ENCODE measurements around the gene KLHDC10. TPM values are rescaled to one million over a fixed set of nuclear protein-coding genes. Genes with fewer than 3 reads are reported as not detected.
A peak's percentile ranks its signal among the peaks of the same experiment; 100 is the strongest.

KLHDC10 gene
- total RNA-seq, 1 donor from 2014 or later: 26.6 TPM

DNA sequence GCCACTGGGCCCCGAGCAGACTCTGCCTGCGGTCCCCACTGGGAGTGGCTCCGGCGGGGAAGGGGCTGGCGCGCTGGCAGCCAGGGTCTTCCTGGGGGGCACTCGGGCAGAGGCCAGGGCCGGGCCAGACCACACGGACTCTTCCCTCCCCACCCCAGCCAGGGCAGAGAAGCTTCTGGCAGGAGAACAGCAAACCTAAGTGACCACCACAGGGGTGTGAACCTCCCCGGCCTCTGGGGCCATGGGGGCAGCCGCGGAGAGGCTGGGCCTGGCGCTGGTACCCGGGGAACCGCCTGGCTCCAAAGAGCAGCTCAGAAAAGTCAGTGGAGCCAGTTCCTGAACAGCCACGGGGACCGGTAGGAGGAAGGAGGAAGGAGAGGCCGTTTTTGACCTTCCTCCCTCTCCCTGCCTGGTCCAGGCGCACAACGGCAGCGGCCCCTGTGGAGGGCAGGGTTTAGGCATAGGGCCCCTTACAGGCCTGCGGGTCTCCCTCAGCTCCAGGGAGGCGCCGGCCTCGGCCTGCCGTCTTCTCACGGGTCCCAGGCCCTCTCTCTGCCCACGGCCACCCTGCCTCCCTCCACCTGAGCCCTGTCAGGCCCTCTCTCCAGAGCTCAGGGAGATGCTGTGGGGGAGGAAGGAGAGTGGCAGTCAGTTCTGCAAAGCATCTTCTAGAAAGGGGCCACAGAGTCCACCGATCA is 83.0 kb downstream of the KLHDC10 start:
- peaks cover 5% of the 10 kb centered on the region for H3K27me3 Mint-ChIP-seq (ENCODE audit: insufficient read depth, low read depth)
- H3K27ac Mint-ChIP-seq: peak overlapping the region; percentile 57
- Histone ChIP-seq H3K9ac (no peak overlapping the region), H3K4me1 (no peaks in the 10 kb centered on the region), H3K27ac (no peak overlapping the region), H3K9me3 (ENCODE audit: low read depth) (no peaks in the 10 kb centered on the region), H3K27me3 (no peaks in the 10 kb centered on the region), H3K4me2 (no peak overlapping the region), H3K79me2 (ENCODE audit: low read depth) (no peaks in the 10 kb centered on the region), H2AFZ (replicated peaks) (no peak overlapping the region), H3K36me3 (no peaks in the 10 kb centered on the region), H4K20me1 (ENCODE audit: low read depth) (no peaks in the 10 kb centered on the region), H3K4me3 (no peak overlapping the region), H3F3A (ENCODE audit: low read depth) (no peaks in the 10 kb centered on the region)
- H3K9me3 Mint-ChIP-seq: peaks cover 14% of the 10 kb centered on the region
- DNase-seq (ENCODE audit: low spot score): no peak
- TF ChIP-seq EZH2 (IDR thresholded peaks at IDR 0.05): no peak
- TF ChIP-seq EZH2phosphoT487 (IDR thresholded peaks at IDR 0.05): no peak
- TF ChIP-seq, protein P1, sequence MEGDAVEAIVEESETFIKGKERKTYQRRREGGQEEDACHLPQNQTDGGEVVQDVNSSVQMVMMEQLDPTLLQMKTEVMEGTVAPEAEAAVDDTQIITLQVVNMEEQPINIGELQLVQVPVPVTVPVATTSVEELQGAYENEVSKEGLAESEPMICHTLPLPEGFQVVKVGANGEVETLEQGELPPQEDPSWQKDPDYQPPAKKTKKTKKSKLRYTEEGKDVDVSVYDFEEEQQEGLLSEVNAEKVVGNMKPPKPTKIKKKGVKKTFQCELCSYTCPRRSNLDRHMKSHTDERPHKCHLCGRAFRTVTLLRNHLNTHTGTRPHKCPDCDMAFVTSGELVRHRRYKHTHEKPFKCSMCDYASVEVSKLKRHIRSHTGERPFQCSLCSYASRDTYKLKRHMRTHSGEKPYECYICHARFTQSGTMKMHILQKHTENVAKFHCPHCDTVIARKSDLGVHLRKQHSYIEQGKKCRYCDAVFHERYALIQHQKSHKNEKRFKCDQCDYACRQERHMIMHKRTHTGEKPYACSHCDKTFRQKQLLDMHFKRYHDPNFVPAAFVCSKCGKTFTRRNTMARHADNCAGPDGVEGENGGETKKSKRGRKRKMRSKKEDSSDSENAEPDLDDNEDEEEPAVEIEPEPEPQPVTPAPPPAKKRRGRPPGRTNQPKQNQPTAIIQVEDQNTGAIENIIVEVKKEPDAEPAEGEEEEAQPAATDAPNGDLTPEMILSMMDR (IDR thresholded peaks at IDR 0.05): no peak
- H3K4me1 Mint-ChIP-seq: peaks cover 6% of the 10 kb centered on the region
- no peak overlapping the region for H3K4me3 Mint-ChIP-seq
- H3K36me3 Mint-ChIP-seq: peaks cover 20% of the 10 kb centered on the region

DNA sequence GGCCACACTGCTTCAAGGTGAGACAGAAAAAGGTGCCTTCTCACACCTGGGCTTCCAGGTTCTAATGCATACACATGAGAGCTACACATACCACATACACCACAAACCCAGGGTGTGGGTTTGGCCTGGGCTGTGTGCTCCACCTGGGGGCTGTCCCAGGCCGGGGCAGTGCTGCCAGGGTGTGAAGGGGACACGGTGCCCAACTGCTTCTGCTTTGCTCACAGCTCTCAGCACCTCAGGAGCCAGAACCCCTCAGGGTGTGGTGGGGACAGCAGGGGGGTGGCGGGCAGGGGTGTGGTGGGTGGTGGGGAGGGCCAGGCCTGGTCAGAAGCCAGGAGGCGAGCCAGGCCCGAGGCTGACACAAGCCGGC is 83.8 kb downstream of the KLHDC10 start:
- H3K4me3 Mint-ChIP-seq: no peak overlapping the region
- H3K4me1 ChIP-seq: no peaks in the 10 kb centered on the region
- peaks cover 3% of the 10 kb centered on the region for H3K27me3 Mint-ChIP-seq (ENCODE audit: insufficient read depth, low read depth)
- no peak overlapping the region for H3K27ac ChIP-seq
- H3K36me3 ChIP-seq: no peaks in the 10 kb centered on the region
- no peak overlapping the region for H3K4me3 ChIP-seq
- peak overlapping the region; percentile 57 for H3K27ac Mint-ChIP-seq
- no peak for DNase-seq (ENCODE audit: low spot score)
- H3K4me2 ChIP-seq: no peak overlapping the region
- H3F3A ChIP-seq (ENCODE audit: low read depth): no peaks in the 10 kb centered on the region
- H3K9ac ChIP-seq: no peak overlapping the region
- peaks cover 14% of the 10 kb centered on the region for H3K9me3 Mint-ChIP-seq
- H4K20me1 ChIP-seq (ENCODE audit: low read depth): no peaks in the 10 kb centered on the region
- TF ChIP-seq, protein P1 (IDR thresholded peaks at IDR 0.05): no peak
- no peak overlapping the region for H2AFZ ChIP-seq (replicated peaks)
- H3K9me3 ChIP-seq (ENCODE audit: low read depth): no peaks in the 10 kb centered on the region
- no peaks in the 10 kb centered on the region for H3K79me2 ChIP-seq (ENCODE audit: low read depth)
- peaks cover 6% of the 10 kb centered on the region for H3K4me1 Mint-ChIP-seq
- H3K27me3 ChIP-seq: no peaks in the 10 kb centered on the region
- peaks cover 26% of the 10 kb centered on the region for H3K36me3 Mint-ChIP-seq

DNA sequence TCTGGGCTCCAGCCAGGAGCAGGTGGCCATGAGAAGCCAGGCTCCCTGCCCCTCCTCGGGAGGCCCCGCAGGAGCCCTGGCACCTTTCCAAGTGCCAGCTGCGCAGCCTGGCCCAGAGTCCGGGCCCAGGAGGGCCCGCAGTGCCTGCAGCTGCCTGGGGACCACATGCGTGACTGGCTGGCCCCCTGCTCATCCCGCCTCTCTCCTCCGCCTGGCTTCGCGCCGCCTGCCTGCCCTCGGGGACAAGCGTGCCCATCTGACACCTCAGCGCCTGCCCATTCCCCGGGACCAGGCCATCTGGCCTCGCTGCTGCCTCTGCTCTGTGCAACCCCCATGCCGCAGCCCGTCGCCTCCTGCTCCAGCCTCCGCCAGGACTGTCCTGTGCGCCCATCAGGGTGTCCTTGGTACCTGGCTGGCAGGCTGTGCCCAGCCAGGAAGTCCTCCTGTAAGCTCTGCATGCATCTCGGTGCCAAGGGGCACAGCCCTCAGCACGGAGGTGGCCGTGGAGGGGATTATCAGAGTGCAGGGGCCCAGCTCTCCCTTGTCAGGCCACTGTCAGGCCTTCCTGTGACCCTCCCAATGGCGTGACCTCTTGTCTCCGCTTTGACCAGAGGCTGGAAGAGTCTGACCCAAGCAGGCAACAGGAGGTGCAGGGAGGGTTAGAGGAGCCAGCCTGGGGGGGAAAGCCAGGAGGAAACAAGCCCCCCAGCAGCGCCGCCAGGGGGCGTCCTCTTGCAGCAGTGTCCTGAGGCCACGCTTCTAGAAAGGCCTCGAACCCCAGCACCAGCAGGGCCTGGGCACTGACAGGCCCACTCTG is 84.4 kb downstream of the KLHDC10 start:
- no peak for TF ChIP-seq EZH2 (IDR thresholded peaks at IDR 0.05)
- TF ChIP-seq EZH2phosphoT487 (IDR thresholded peaks at IDR 0.05): no peak
- TF ChIP-seq, protein P1 (IDR thresholded peaks at IDR 0.05): peak; percentile 62
- Mint-ChIP-seq H3K4me1 (peaks cover 6% of the 10 kb centered on the region), H3K27ac (no peak overlapping the region), H3K9me3 (peaks cover 14% of the 10 kb centered on the region), H3K36me3 (peaks cover 30% of the 10 kb centered on the region), H3K4me3 (no peak overlapping the region), H3K27me3 (ENCODE audit: insufficient read depth, low read depth) (peaks cover 2% of the 10 kb centered on the region)
- Histone ChIP-seq H3K4me2 (no peak overlapping the region), H3K27ac (no peak overlapping the region), H3K79me2 (ENCODE audit: low read depth) (no peaks in the 10 kb centered on the region), H4K20me1 (ENCODE audit: low read depth) (no peaks in the 10 kb centered on the region), H3K4me3 (no peak overlapping the region), H3K27me3 (no peaks in the 10 kb centered on the region), H3K36me3 (no peaks in the 10 kb centered on the region), H3K4me1 (no peaks in the 10 kb centered on the region), H3K9ac (no peak overlapping the region), H3K9me3 (ENCODE audit: low read depth) (no peaks in the 10 kb centered on the region), H2AFZ (replicated peaks) (no peak overlapping the region), H3F3A (ENCODE audit: low read depth) (no peaks in the 10 kb centered on the region)
- DNase-seq (ENCODE audit: low spot score): peak; percentile 46
